Uterus (tissue), 2 donors: ENCODE results near the gene DNAJC18.

Source experiments
- CTCF ChIP-seq, 4 experiments: fragments of 200-600 bp in 2 of 4; fragments of 450-650 bp in 2 of 4; sonication (generic) in 2 of 4; IDR thresholded peaks; one replicate each; pipeline ENCODE4 v1.5.1; 2016 to 2019; ENCODE audit warnings: antibody characterized with exemption in 4 of 4, mild to moderate bottlenecking in 2 of 4, moderate library complexity in 1 of 4
- POLR2A ChIP-seq, 2 donors: fragments of 450-650 bp; IDR thresholded peaks; one replicate each; pipeline ENCODE4 v1.6.1; 2016; ENCODE audit warnings: antibody characterized with exemption in 2 of 2, mild to moderate bottlenecking in 1 of 2, moderate library complexity in 1 of 2

DNA sequence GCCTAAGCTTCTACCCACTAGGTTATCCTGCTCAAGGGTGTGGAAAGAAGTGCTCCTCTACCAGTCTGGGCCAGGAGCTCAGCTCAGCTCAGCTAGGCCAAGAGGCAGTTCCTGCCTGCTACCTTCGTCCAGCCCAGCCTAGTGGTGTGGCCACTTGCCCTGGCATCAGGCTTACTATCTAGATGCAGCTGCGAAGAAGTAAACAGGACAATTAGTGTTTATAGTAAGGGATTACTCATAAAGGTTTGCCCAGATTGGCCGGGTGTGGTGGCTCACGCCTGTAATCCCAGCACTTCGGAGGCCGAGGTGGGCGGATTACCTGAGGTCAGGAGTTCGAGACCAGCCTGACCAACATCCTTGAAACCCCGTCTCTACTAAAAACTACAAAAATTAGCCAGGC lies 22.7 kb downstream of the DNAJC18 start:
- TF ChIP-seq CTCF (IDR thresholded peaks at IDR 0.05), result no peak
- TF ChIP-seq POLR2A (IDR thresholded peaks at IDR 0.05), result no peak
